Lower leg skin (tissue), 4 donors: ENCODE results near the gene PDPR. TPM values are rescaled to one million over a fixed set of nuclear protein-coding genes. Genes with fewer than 3 reads are reported as not detected.
"Not testable (repeated sequence)": the region's sequence is repeated elsewhere in the genome, so short reads cannot be mapped to it uniquely, and the experiment has no call there.

ENCODE experiments used
- DNase-seq, 2 donors: peaks; one replicate each; pipeline ENCODE4 v3.0.0-alpha.2; 2019; ENCODE audit warnings: low spot score in 2 of 2
- H3K4me3 ChIP-seq: fragments of 200-600 bp; sonication (generic); 2 replicates; pipeline ENCODE4 v1.5.1; 2017; ENCODE audit warnings: mild to moderate bottlenecking, low read depth; ENCODE audit not compliant: poor library complexity, severe bottlenecking
- POLR2A ChIP-seq, 2 donors: fragments of 450-650 bp; IDR thresholded peaks; one replicate each; pipeline ENCODE4 v1.6.1; 2016 to 2017; ENCODE audit warnings: antibody characterized with exemption in 2 of 2, mild to moderate bottlenecking in 1 of 2, moderate library complexity in 1 of 2
- WGBS, 2 donors: methylation state at CpG; one replicate each; pipeline ENCODE4 v1.1.5; 2018; 5-methylcytosine and 5-hydroxymethylcytosine counted together
- intact Hi-C: fragments of 100-400 bp; cut with DNase I; formaldehyde crosslinking; loops from one replicate; pipeline ENCODE4 v1.15.0; 2023; ENCODE audit warnings: low total_unique reads
- total RNA-seq, 4 donors: library from RNA; depleted of rRNA; stranded (reverse); fragments of >200 nt; gene quantifications; one replicate each; pipeline ENCODE4 v1.1.0, GENCODE V29; 2016
- TF ChIP-seq, protein P1 (sequence below), 3 donors: fragments of 450-650 bp; IDR thresholded peaks; one replicate each; pipeline ENCODE4 v1.5.1; 2016; ENCODE audit warnings: antibody characterized with exemption in 3 of 3, mild to moderate bottlenecking in 3 of 3, moderate library complexity in 2 of 3

Gene PDPR
- total RNA-seq, 4 donors from 2014 or later: 14.2 to 30.3 (median 29.1) TPM

DNA sequence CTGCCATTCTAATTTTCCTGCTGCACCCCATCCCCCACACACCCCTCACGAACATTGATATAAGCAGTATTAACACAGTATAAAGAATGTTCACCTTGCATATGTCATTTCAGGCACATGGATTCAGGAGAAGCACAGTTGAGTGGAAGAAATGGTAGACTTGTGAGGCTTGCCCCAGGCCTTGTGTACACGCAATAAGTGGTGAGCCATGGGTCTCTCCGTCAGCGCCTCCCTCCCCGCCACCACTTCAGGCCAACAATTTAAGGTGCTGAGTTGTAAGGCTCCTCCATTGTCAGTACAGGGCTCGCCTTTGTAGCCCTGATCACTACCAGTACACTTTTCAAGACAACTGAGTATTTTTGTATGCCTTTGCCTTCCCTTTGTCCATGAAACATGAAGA is 47.2 kb downstream of the PDPR start:
- intact Hi-C loops: no loop called here
- TF ChIP-seq, protein P1, sequence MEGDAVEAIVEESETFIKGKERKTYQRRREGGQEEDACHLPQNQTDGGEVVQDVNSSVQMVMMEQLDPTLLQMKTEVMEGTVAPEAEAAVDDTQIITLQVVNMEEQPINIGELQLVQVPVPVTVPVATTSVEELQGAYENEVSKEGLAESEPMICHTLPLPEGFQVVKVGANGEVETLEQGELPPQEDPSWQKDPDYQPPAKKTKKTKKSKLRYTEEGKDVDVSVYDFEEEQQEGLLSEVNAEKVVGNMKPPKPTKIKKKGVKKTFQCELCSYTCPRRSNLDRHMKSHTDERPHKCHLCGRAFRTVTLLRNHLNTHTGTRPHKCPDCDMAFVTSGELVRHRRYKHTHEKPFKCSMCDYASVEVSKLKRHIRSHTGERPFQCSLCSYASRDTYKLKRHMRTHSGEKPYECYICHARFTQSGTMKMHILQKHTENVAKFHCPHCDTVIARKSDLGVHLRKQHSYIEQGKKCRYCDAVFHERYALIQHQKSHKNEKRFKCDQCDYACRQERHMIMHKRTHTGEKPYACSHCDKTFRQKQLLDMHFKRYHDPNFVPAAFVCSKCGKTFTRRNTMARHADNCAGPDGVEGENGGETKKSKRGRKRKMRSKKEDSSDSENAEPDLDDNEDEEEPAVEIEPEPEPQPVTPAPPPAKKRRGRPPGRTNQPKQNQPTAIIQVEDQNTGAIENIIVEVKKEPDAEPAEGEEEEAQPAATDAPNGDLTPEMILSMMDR (IDR thresholded peaks at IDR 0.05): no peak
- TF ChIP-seq POLR2A (IDR thresholded peaks at IDR 0.05): no peak
- peak in 1 of 2 donors; percentile 15 for DNase-seq
- WGBS, 2 donors: 79 to 87% methylated on average over 6 of the region's 6 CpGs
- no peak overlapping the region for H3K4me3 ChIP-seq

DNA sequence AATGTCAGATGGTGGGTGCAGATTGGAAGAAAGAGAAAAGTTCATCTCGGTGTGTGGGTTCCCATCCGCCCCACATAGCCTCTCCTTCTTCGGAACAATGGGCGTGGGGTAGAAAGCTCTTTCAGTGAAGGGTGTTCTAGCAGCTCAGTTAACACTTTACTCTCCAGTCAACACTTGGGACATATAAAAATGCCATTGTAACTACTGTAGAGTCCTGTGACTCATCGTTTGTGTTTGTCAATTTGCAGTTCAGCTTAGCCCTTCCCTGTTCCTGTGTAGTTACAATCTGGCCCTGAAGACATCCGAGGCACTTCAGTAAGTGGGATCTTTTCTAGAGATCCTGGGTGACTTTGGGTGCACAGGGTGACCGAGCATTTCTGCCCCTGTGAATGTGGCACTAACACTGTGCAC is 47.9 kb downstream of the PDPR start:
- no peak overlapping the region for H3K4me3 ChIP-seq
- intact Hi-C loops: no loop called here
- WGBS, 2 donors: 49 to 53% methylated on average over 7 of the region's 7 CpGs
- no peak for TF ChIP-seq POLR2A (IDR thresholded peaks at IDR 0.05)
- TF ChIP-seq, protein P1 (IDR thresholded peaks at IDR 0.05): no peak
- DNase-seq: peak in 1 of 2 donors; percentile 9

DNA sequence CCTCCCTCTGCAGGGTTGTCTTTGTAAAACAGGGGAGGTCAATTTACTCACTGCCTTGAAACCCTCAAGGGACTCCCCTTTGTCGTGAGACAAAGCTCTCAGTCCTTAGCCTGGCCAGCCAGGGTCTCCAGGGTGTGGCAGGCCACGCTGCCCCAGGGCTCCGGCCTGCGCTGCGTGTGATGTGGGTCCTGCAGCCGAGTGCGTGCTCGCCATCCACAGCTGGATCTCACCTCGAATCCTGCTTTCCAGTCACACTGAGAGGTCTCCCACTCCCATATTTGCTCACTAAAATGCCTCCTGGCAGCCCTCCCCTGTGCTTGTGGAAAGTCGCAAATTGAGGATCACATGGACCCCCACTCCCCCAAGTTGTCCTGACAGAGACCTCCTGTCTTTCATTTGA is 49.5 kb downstream of the PDPR start:
- peak in 1 of 2 donors; percentile 9 for DNase-seq
- H3K4me3 ChIP-seq: no peak overlapping the region
- no peak for TF ChIP-seq POLR2A (IDR thresholded peaks at IDR 0.05)
- TF ChIP-seq, protein P1 (IDR thresholded peaks at IDR 0.05): no peak
- intact Hi-C loops: no loop called here
- 83 to 84% methylated on average over 10 of the region's 10 CpGs for WGBS, 2 donors

DNA sequence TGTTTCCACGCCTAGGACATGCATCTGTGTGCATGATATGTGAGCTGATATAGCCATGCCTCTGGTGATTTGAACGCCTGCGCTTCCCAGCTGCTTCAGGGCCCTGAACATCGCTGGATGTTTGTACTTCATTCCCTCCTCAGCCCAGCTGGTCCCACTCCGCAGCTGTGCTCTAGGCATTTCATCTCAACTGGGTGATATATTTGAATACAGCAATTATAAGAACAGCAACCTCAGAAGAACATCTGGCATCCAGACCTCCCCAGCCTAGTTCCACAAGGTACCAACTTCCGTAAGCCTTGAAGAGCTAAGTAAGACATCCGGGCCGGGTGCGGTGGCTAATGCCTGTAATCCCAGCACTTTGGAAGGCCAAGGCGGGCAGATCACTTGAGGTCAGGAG is 52.6 kb downstream of the PDPR start:
- DNase-seq, H3K4me3 ChIP-seq, intact Hi-C loops: not testable (repeated sequence)
- no CpG with 5 or more reads among the region's 10 CpGs for WGBS, 2 donors

DNA sequence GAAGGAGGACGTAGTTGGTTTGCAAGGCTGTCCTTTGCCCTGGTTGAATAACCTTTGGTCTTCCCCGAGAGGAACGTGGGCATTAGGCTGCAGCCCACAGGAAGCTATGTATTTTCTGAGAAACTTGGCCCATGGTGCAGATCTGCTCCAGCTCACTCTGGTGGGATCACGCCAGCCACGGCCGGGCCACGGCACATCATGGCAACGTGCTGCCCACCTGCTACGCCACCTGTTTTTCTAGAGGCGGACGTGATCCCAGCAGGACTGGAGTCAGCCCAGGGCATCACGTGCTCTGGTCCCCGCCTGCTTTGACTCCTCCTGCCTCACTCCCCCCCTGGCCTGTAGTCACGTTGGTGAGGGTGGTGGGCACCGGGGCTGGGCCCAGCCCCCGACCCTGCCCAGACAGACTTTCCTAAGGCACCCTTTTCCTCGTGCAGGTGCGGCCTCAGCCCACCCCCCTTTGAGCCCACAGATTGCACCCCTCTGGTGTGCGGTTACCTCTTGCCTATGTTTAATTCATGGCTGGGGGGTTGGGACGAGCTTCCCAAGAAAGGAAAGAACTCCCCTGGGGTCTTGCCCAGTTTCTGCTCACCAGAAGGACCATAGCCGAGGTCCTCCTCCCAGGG is 59.2 kb downstream of the PDPR start, which contains the start of gene CLEC18C:
Gene CLEC18C, plus strand, starts transcription at position 576 of the 626 bp plus-strand sequence. CDS start 492 bp downstream, outside the sequence.
- WGBS, 2 donors: 70 to 80% methylated on average over 8 of the region's 21 CpGs
- DNase-seq, H3K4me3 ChIP-seq, intact Hi-C loops: not testable (repeated sequence)

DNA sequence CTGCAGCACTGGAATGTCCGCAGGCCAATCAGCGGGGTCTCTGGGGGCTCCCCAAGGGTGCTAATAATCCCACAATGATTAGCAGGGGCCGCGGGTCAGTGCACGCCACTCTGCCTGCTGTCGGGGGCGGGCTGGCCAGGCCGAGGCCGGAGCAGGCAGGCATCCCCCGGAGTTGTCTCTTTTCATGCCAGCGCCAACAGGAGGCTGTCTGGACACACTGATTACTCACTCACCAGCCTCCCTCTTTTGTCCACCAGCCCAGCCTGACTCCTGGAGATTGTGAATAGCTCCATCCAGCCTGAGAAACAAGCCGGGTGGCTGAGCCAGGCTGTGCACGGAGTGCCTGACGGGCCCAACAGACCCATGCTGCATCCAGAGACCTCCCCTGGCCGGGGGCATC is 59.8 kb downstream of the PDPR start:
- intact Hi-C loops: not testable (repeated sequence)

DNA sequence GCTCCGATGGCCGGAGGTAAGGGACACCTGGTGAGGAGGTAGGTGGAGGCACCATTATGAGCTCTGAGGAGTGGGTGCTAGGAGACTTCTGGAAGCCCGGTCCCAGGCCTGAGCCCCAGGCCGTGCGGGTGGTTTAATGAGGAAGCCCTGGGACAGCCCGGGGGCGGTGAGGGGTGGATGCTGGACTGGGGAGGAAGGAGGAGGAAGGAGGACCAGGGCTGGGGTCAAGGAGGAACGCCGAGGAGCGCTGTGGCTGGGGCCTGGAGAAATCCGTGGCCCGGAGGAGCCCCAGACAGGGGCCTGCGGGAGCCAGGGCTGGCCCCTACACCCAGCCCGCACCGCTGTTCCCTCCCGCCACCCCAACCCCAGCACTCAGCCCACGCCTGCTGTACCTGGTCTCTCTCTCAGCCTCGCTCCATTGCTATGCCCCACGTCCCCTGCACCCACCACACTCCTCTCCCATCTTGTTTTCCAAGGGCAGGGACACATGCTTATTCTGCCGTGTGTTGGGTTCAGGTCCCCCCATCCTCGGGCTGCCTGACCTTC is 60.3 kb downstream of the PDPR start:
- WGBS, 2 donors: 67 to 78% methylated on average over 1 to 4 of the region's 21 CpGs
- DNase-seq, intact Hi-C loops, H3K4me3 ChIP-seq: not testable (repeated sequence)

More for the DNA sequence above, 59.8 kb downstream of the PDPR start:
- not testable (repeated sequence) for H3K4me3 ChIP-seq, DNase-seq
- WGBS, 2 donors: no CpG with 5 or more reads among the region's 15 CpGs

DNA sequence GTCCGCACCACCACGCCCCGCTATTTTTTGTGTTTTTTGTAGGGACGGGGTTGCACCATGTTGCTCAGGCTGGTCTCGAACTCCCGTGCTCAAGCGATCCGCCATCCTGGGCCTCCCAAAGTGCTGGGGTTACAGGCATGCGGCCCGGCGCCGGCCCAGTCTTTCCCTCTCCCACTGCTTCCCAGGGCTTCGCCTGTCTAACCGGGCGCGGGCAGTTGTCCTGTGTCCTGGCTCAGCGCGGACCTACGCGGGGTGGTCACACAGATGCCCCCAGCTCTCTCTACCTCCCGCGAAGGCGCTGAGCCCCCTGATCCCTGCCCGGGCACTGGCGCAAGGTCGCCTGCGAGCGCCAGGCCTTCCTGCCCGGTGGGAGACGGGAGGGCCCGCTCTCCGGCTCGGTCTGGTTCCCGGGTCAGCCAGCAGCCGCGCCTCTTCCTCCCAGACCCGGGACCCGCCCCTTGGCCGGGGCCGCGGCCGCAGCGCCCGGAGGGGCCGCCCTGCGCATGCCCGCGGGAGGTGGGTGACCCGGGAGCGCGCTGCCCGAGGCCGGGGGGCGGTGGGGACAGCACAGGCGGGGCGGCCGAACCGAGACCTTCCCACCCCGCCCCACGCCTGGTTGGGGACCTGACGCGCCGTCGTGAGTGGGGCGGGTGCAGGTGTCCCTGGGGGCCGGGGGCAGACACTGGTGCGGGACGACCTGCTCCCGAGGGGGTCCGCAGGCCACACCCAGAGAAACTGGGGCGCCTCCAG is 73.9 kb downstream of the PDPR start:
- H3K4me3 ChIP-seq, DNase-seq, intact Hi-C loops: not testable (repeated sequence)
- 67 to 82% methylated on average over 3 to 17 of the region's 71 CpGs for WGBS, 2 donors

DNA sequence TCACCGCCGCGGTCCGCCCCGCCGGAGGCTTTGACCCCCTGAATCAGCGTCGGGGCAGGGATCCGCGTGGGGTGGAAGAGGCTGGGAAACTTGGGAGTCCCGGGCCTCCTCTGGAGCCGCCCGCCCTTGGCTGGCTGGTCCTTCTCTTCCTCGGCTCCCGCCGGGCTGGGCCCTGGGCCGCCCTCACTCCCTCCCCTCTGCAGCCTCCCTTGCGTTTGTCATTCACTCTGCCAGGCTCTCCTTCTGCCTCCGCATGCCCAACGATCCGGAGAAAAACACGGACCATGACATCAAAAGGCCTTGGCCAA is 74.4 kb downstream of the PDPR start:
- intact Hi-C loops, DNase-seq, H3K4me3 ChIP-seq: not testable (repeated sequence)
- 0% methylated on average over 3 of the region's 22 CpGs; no CpG with 5 or more reads in 1 of the 2 donors for WGBS, 2 donors

DNA sequence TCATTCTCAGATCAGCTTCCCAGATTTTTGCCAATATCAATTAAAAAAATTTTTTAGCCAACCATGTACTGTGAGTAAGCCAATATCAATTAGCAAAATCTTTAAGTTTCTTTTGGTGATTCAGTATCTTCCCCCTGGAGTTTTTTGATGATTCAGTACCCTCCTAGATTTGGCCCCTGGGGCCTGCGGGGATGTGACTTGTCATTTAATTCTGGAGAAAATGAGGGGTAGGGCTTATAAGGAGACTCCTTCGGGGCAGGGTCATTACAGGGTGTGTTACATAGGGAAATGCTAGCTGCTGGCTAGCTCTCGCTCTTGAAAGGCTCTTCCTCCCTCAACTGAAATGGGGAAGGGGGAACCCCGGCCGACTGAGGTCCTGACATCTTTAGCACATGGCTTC is 76.4 kb downstream of the PDPR start:
- intact Hi-C loops, DNase-seq, H3K4me3 ChIP-seq: not testable (repeated sequence)
- no CpG with 5 or more reads among the region's 5 CpGs for WGBS, 2 donors

DNA sequence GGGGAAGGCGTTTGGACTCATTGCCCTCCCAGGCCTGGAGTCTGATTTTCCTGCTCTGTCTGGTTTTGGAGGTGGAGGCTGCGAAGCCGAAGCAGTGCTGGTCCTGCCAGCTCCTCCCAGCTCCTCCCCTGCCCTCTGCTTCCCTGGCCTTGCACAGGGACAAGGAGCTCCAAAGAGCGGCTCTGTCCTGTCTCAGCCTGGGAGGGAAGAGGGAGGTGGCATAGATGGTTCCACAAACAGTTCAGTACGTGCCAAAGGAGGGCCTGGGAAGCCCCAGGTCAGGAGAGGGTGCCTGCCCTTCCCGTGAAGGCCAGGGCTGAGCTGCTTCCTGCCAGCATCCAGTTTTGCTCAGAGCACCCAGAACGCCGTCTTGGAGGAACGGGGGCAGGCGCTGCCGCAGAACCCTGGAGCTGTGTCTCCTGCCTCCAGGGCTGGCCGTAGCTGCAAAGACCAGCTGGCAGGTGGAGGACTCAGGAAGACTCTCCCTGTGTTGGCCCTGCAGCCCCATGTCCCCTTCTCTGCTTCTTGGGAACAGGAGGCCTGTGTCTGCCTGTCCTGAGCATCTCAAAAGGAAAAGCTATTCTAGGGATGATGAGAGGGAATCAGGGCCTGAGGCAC is 82.7 kb downstream of the PDPR start:
- intact Hi-C loops, DNase-seq, H3K4me3 ChIP-seq: not testable (repeated sequence)
- WGBS, 2 donors: 82% methylated on average over 4 of the region's 12 CpGs; no CpG with 5 or more reads in 1 of the 2 donors
